Heart right ventricle (tissue), 16 donors: ENCODE measurements around the gene MTPN. TPM values are rescaled to one million over a fixed set of nuclear protein-coding genes. Genes with fewer than 3 reads are reported as not detected.

Experiments
- ATAC-seq, 8 donors: fragments of 200-7000 bp; cut with Tn5 transposase; one replicate each; pipeline ENCODE4 v1.9.1; 2020; ENCODE audit warnings: mild to moderate bottlenecking in 8 of 8, moderate library complexity in 8 of 8, moderate number of reproducible peaks in 1 of 8
- DNase-seq, 2 donors: peaks; one replicate each; pipeline ENCODE4 v3.0.0-alpha.2; 2020
- H3K27ac ChIP-seq, 10 donors: fragments of 200-600 bp; sonication (generic) in 2 of 10; one replicate each; pipeline versions ENCODE4 v1.5.0 to v1.8.0; 2020 to 2022; ENCODE audit warnings: mild to moderate bottlenecking in 3 of 10
- H3K27me3 ChIP-seq, 7 donors: fragments of 200-600 bp; one replicate each; pipeline ENCODE4 v1.8.0; 2021 to 2022; ENCODE audit warnings: mild to moderate bottlenecking in 2 of 7
- H3K36me3 ChIP-seq, 9 donors: fragments of 200-600 bp; sonication (generic) in 1 of 9; one replicate each; pipeline versions ENCODE4 v1.5.0 to v1.8.0; 2020 to 2022; ENCODE audit warnings: mild to moderate bottlenecking in 2 of 9
- H3K4me1 ChIP-seq, 9 donors: fragments of 200-600 bp; sonication (generic) in 1 of 9; one replicate each; pipeline versions ENCODE4 v1.5.0 to v1.8.0; 2020 to 2022; ENCODE audit warnings: mild to moderate bottlenecking in 4 of 9
- H3K4me3 ChIP-seq, 10 donors: fragments of 200-600 bp; sonication (generic) in 2 of 10; one replicate each; pipeline versions ENCODE4 v1.5.0 to v1.8.0; 2020 to 2022; ENCODE audit warnings: mild to moderate bottlenecking in 7 of 10, moderate library complexity in 2 of 10
- H3K9me3 ChIP-seq, 11 donors: fragments of 200-600 bp in 10 of 11; sonication (generic) in 2 of 11; one replicate each; pipeline versions ENCODE4 v1.5.0 to v1.8.0; 2013 to 2022; ENCODE audit warnings: mild to moderate bottlenecking in 2 of 11, control low read depth in 1 of 11, moderate library complexity in 1 of 11
- WGBS, 2 donors: extraction: QIAGEN DNeasy Blood & Tissue Kit; methylation state at CpG; one replicate each; pipeline ENCODE4 v1.1.7; 2013; ENCODE audit warnings: inconsistent platforms in 1 of 2; 5-methylcytosine and 5-hydroxymethylcytosine counted together
- intact Hi-C, 10 donors: fragments of 100-400 bp; cut with DNase I; formaldehyde crosslinking; loops; one replicate each; pipeline versions ENCODE4 v1.11.1 to v1.14.2; 2022
- polyA plus RNA-seq, 2 donors: library from polyadenylated mRNA; stranded (reverse); fragments of 200-250 nt; gene quantifications; one replicate each; pipeline ENCODE4 v1.2.3, GENCODE V29; 2013
- total RNA-seq, 10 donors: library from RNA; stranded (reverse); fragmentation: NEBNext Ultra II Directional in 3 of 10; extraction: Animal tissue kit (Norgen Biotek cat#: 25700) in 3 of 10; gene quantifications; one replicate each; pipeline versions ENCODE4 v1.2.1 to v1.2.4, GENCODE V29; 2021 to 2023
- TF ChIP-seq, protein P1 (sequence below), 9 donors: fragments of 200-600 bp; sonication (generic) in 2 of 9; IDR thresholded peaks; one replicate each; pipeline versions ENCODE4 v1.5.0 to v1.8.0; 2021 to 2022; ENCODE audit warnings: antibody characterized with exemption in 9 of 9, mild to moderate bottlenecking in 5 of 9, moderate library complexity in 1 of 9
- donor health status: Arrhythmogenic right ventricular cardiomyopathy.
- donor health status: ischemic (EF 13 %, LVEDD 7.1; RV severe dilation, severe dysfunction).
- donor health status: healthy with polysubstance abuse.
- donor health status: DM: no; HTN: yes; CAD: no.
- donor health status: DM: no; HTN: no; CAD: no.
- donor health status: ischemic (EF 25% LVEDD 6.9; RV normal size, moderate dysfunction).
- donor health status: ischemic (EF 25% LVEDD 5.7; RV mildly dilated, moderate dysfunction).
- donor health status: healthy.
- donor health status: DM: yes; HTN: yes; CAD: no.
- donor health status: Ischemic cardiomyopathy.
- donor health status: ischemic (EF 35%, LVEDD 5.7; RV mildly dilated, moderate dysfunction).
- donor health status: nonischemic (EF 11% LVEDD 7.7; RV severe dilation, severe dysfunction).
- donor health status: DM: yes; HTN: yes; CAD: no.
- donor health status: PGD.
- donor health status: ischemic (EF 29% LVEDD 5.4; RV normal size, mild dysfunction).
- donor health status: nonischemic (EF 23%, LVEDD 6.1; RV moderate dilation, normal function).

Gene MTPN
- total and polyA plus RNA-seq, 12 donors = 15.7 to 107 (median 80.7) TPM

DNA sequence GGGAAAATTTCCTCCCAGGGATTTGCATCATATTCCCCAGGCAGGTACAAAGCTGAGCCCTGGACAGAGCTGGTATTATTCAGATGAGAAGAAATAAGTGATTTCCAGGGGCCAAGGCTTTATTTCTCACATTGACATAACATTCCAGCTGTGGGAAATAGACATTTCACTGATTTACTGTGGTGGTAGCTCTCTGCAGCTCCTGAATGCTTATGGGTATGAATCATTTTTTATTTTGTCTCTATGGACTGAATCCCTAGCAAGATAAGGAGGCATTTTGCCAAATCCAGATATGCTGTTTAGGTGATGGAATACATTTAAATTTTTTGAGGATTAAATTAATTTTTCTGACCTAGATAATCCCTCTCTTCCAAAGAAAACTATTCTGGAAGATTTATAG is 97.9 kb downstream of the MTPN start:
- intact Hi-C loops = loop anchor here in 1 of 10 donors (5.0 kb wide), 1 partner anchor 37 kb away; no protein-coding TSS in a partner anchor
- H3K4me1 ChIP-seq = peaks cover 0 to 10% (median 0%) of the 10 kb centered on the region in 9 donors
- ATAC-seq = peak in 1 of 8 donors; percentile 33
- H3K27ac ChIP-seq = no peak overlapping the region
- TF ChIP-seq, protein P1, sequence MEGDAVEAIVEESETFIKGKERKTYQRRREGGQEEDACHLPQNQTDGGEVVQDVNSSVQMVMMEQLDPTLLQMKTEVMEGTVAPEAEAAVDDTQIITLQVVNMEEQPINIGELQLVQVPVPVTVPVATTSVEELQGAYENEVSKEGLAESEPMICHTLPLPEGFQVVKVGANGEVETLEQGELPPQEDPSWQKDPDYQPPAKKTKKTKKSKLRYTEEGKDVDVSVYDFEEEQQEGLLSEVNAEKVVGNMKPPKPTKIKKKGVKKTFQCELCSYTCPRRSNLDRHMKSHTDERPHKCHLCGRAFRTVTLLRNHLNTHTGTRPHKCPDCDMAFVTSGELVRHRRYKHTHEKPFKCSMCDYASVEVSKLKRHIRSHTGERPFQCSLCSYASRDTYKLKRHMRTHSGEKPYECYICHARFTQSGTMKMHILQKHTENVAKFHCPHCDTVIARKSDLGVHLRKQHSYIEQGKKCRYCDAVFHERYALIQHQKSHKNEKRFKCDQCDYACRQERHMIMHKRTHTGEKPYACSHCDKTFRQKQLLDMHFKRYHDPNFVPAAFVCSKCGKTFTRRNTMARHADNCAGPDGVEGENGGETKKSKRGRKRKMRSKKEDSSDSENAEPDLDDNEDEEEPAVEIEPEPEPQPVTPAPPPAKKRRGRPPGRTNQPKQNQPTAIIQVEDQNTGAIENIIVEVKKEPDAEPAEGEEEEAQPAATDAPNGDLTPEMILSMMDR (IDR thresholded peaks at IDR 0.05) = no peak
- peaks cover 0 to under 1% (median 0%) of the 10 kb centered on the region in 11 donors for H3K9me3 ChIP-seq
- H3K4me3 ChIP-seq = no peak overlapping the region
- no peaks in the 10 kb centered on the region for H3K27me3 ChIP-seq
- no peaks in the 10 kb centered on the region for H3K36me3 ChIP-seq
- no peak for DNase-seq

GRCh38 chr7:135878284-135878683 is 98.9 kb downstream of the MTPN start:
- WGBS, 2 donors = 93 to 97% methylated on average over 3 of the region's 3 CpGs
- Histone ChIP-seq H3K27me3 (no peaks in the 10 kb centered on the region), H3K4me1 (peaks cover 0 to 7% (median 0%) of the 10 kb centered on the region in 9 donors), H3K9me3 (peaks cover 0 to 5% (median 0%) of the 10 kb centered on the region in 11 donors), H3K36me3 (no peaks in the 10 kb centered on the region), H3K27ac (no peak overlapping the region), H3K4me3 (no peak overlapping the region)
- TF ChIP-seq, protein P1 (IDR thresholded peaks at IDR 0.05) = no peak
- intact Hi-C loops = loop anchor here in 1 of 10 donors (5.0 kb wide), 1 partner anchor 36 kb away; no protein-coding TSS in a partner anchor
- DNase-seq (no peak), ATAC-seq (no peak)

- no peaks in the 10 kb centered on the region for H3K36me3 ChIP-seq
- H3K4me1 ChIP-seq = peaks cover 0 to 7% (median 0%) of the 10 kb centered on the region in 9 donors
- DNase-seq = no peak
- WGBS, 2 donors = 79 to 84% methylated on average over 5 of the region's 5 CpGs
- no peak for ATAC-seq
- H3K9me3 ChIP-seq = peaks cover 0 to 5% (median 0%) of the 10 kb centered on the region in 11 donors
- no peak overlapping the region for H3K4me3 ChIP-seq
- no peaks in the 10 kb centered on the region for H3K27me3 ChIP-seq
- no peak overlapping the region for H3K27ac ChIP-seq
- intact Hi-C loops = loop anchor here in 1 of 10 donors (5.0 kb wide), 1 partner anchor 36 kb away; no protein-coding TSS in a partner anchor
- TF ChIP-seq, protein P1 (IDR thresholded peaks at IDR 0.05) = no peak
Measured at GRCh38 chr7:135877805-135878204, 99.4 kb downstream of the MTPN start.

Other genes starting within 250 kb of the MTPN start
- gene SLC13A4, start 249.2 kb downstream of the MTPN start, total RNA-seq = under 1 TPM in 8 of 10 donors, not detected in 2; 0.08 to 0.87 (median 0.56) TPM
- 1 to 10 TPM in 1 of 2 donors, under 1 TPM in 1; 0.12 to 2.8 TPM for gene SLC13A4, start 249.2 kb downstream of the MTPN start, polyA plus RNA-seq
- gene FAM180A, start 228.5 kb downstream of the MTPN start, total RNA-seq = 10 to 100 TPM in 8 of 10 donors, 1 to 10 TPM in 2; 2.0 to 47.6 (median 19.5) TPM
- gene FAM180A, start 228.5 kb downstream of the MTPN start, polyA plus RNA-seq = 10 to 100 TPM in 1 of 2 donors, 1 to 10 TPM in 1; 2.4 to 11.3 TPM